HepG2 (cell line): ENCODE results near the gene EIF1. TPM values are rescaled to one million over a fixed set of nuclear protein-coding genes. Genes with fewer than 3 reads are reported as not detected.

Source experiments
- FOXP1 ChIP-seq, 2 experiments: fragments of 450-650 bp in 1 of 2; IDR thresholded peaks; 2 replicates each; pipeline ENCODE4 v1.6.1; 2017 to 2018; ENCODE audit warnings: antibody characterized with exemption in 1 of 2
- PLRG1 ChIP-seq: fragments of 450-650 bp; conservative IDR thresholded peaks from 2 replicates; pipeline ENCODE4 v1.6.1; 2016
- ZBTB20 ChIP-seq: sonication (generic); formaldehyde crosslinking; IDR thresholded peaks from 2 replicates; pipeline ENCODE4 v1.8.1; 2023; ENCODE audit warnings: missing genetic modification reagents, low read depth, mild to moderate bottlenecking, borderline replicate concordance
- ZC3H4 ChIP-seq: sonication (generic); formaldehyde crosslinking; IDR thresholded peaks from 2 replicates; pipeline ENCODE4 v1.4.0; 2020; ENCODE audit warnings: missing genetic modification reagents, borderline replicate concordance
- ZNF142 ChIP-seq: sonication (generic); formaldehyde crosslinking; IDR thresholded peaks from 2 replicates; pipeline ENCODE4 v1.4.0; 2020; ENCODE audit warnings: missing genetic modification reagents
- polyA plus RNA-seq, 8 experiments: library from polyadenylated mRNA; depleted of rRNA in 3 of 8; stranded (reverse) in 7 of 8; unstranded in 1 of 8; fragments of >200 nt; fragmentation: Illumina TruSeq in 4 of 8; extraction: Trizol in 4 of 8; gene quantifications; 2 replicates each; pipeline versions ENCODE4 v1.2.1 to v1.2.3, GENCODE V29; 2011 to 2016; ENCODE audit warnings: low read depth in 4 of 8, missing spikeins in 1 of 8, mixed read lengths in 1 of 8; ENCODE audit not compliant: insufficient read depth in 1 of 8
- total RNA-seq, 5 experiments: library from RNA; depleted of rRNA; stranded (reverse); fragments of >200 nt; fragmentation: Illumina TruSeq; extraction: Trizol; gene quantifications; 2 replicates each; pipeline ENCODE4 v1.2.3, GENCODE V29; 2016; ENCODE audit warnings: low read depth in 1 of 5
- TF ChIP-seq, protein P1 (sequence below): fragments of 450-650 bp; IDR thresholded peaks from 2 replicates; pipeline ENCODE4 v1.6.1; 2017

Gene EIF1
- total and polyA plus RNA-seq, 2 of the 13 experiments (the other 11 are each of a cell fraction or from before 2014, with no cell fraction given) = 147 to 517 TPM

GRCh38 chr17:41649923-41650519 lies 38.7 kb upstream of the EIF1 start (continued):
- TF ChIP-seq ZNF142 (CRISPR knock-in tag) (no peak), ZBTB20 (CRISPR knock-in tag) (no peak), ZC3H4 (CRISPR knock-in tag) (no peak), PLRG1 (0 out of 2 replicates have a peak, but pooled peaks have one; percentile 7), FOXP1 (IDR thresholded peaks at IDR 0.05) (peak; percentile 50), FOXP1 (CRISPR knock-in tag; IDR thresholded peaks at IDR 0.05) (no peak)
- TF ChIP-seq, protein P1, sequence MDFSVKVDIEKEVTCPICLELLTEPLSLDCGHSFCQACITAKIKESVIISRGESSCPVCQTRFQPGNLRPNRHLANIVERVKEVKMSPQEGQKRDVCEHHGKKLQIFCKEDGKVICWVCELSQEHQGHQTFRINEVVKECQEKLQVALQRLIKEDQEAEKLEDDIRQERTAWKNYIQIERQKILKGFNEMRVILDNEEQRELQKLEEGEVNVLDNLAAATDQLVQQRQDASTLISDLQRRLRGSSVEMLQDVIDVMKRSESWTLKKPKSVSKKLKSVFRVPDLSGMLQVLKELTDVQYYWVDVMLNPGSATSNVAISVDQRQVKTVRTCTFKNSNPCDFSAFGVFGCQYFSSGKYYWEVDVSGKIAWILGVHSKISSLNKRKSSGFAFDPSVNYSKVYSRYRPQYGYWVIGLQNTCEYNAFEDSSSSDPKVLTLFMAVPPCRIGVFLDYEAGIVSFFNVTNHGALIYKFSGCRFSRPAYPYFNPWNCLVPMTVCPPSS = peak; percentile 43; the same call in 1 of the 2 replicates
